GM12878 (cell line): ENCODE results near the gene ITFG1. TPM values are rescaled to one million over a fixed set of nuclear protein-coding genes. Genes with fewer than 3 reads are reported as not detected.

Source experiments
- ATAC-seq: fragments of 200-7000 bp; cut with Tn5 transposase; 3 replicates; pipeline ENCODE4 v1.9.1; 2020; ENCODE audit warnings: mild to moderate bottlenecking, moderate library complexity
- BruUV-seq: library from RNA; stranded (reverse); fragments of 400-500 nt; replicated peaks from 2 replicates; lab custom pipeline; 2021; lab: Mats Ljungman, UMichigan
- CTCF ChIA-PET: fragments of 300-600 bp; sonication (Branson Sonifier 250); formaldehyde crosslinking; extraction: SDS; loops from one replicate; lab custom pipeline; 2021; ENCODE audit warnings: inconsistent platforms; lab: Yijun Ruan, JAX
- POLR2A ChIA-PET: fragments of 350-600 bp; formaldehyde crosslinking; extraction: SDS; loops from one replicate; lab custom pipeline; 2021; ENCODE audit warnings: inconsistent platforms; lab: Charles Lee
- RAD21 ChIA-PET: fragments of 300-600 bp; sonication (Branson Sonifier 250); formaldehyde crosslinking; loops from one replicate; lab custom pipeline; 2023; ENCODE audit warnings: antibody characterized with exemption; ENCODE audit not compliant: unreplicated experiment; lab: Charles Lee
- SMC1A ChIA-PET: fragments of 300-600 bp; sonication (Branson Sonifier 250); formaldehyde crosslinking; loops from one replicate; lab custom pipeline; 2023; ENCODE audit not compliant: unreplicated experiment, uncharacterized antibody; lab: Charles Lee
- DNase-seq: peaks from one replicate; pipeline ENCODE4 v3.0.0-alpha.2; 2011; ENCODE audit warnings: low read depth, low spot score
- FAIRE-seq: peaks from 3 replicates; lab custom pipeline; 2011; peaks lifted over from hg19 to GRCh38; lab: Jason Lieb, UNC
- H2AFZ ChIP-seq: 2 replicates; pipeline ENCODE4 v1.6.0; 2011; ENCODE audit warnings: low read depth, low read length, control low read depth; ENCODE audit not compliant: control insufficient read depth
- H3K27ac ChIP-seq: 2 replicates; pipeline ENCODE4 v1.5.1; 2011; ENCODE audit warnings: control low read depth; ENCODE audit not compliant: control insufficient read depth, insufficient read depth
- H3K27me3 ChIP-seq, 2 experiments: replicated peaks in 1 of 2; 2 replicates each; pipeline versions ENCODE4 v1.6.0 to v1.6.1; 2011; ENCODE audit warnings: low read length in 1 of 2; ENCODE audit not compliant: control insufficient read depth in 2 of 2, insufficient read depth in 2 of 2
- H3K36me3 ChIP-seq, 2 experiments: 2 replicates each; pipeline ENCODE4 v1.5.1; 2011; ENCODE audit warnings: low read length in 1 of 2; ENCODE audit not compliant: control insufficient read depth in 2 of 2, insufficient read depth in 2 of 2
- H3K4me1 ChIP-seq: 2 replicates; pipeline ENCODE4 v1.6.1; 2011; ENCODE audit warnings: mild to moderate bottlenecking, low read length, moderate library complexity, mixed read lengths; ENCODE audit not compliant: control insufficient read depth, insufficient read depth
- H3K4me2 ChIP-seq: 2 replicates; pipeline ENCODE4 v1.6.0; 2011; ENCODE audit warnings: control low read depth; ENCODE audit not compliant: control insufficient read depth, insufficient read depth
- H3K4me3 ChIP-seq: fragments of 200-600 bp; sonication (generic); 2 replicates; pipeline ENCODE4 v1.5.1; 2016
- H3K79me2 ChIP-seq: 2 replicates; pipeline ENCODE4 v1.6.0; 2011; ENCODE audit warnings: low read length; ENCODE audit not compliant: control insufficient read depth, insufficient read depth
- H3K9ac ChIP-seq: 2 replicates; pipeline ENCODE4 v1.8.0; 2011; ENCODE audit warnings: low read length, control low read depth, mixed read lengths; ENCODE audit not compliant: control insufficient read depth, insufficient read depth
- H3K9me3 ChIP-seq: replicated peaks from 3 replicates; pipeline ENCODE4 v1.5.1; 2011; ENCODE audit warnings: mild to moderate bottlenecking, low read length; ENCODE audit not compliant: control insufficient read depth, insufficient read depth
- H4K20me1 ChIP-seq: 2 replicates; pipeline ENCODE4 v1.6.0; 2011; ENCODE audit not compliant: control insufficient read depth, insufficient read depth
- MXI1 ChIP-seq: fragments of 150-350 bp; IDR thresholded peaks from 2 replicates; pipeline ENCODE4 v1.6.1; 2011; ENCODE audit warnings: low read depth, mild to moderate bottlenecking, inconsistent platforms, low read length, improper control_type of control experiment
- SMARCA5 ChIP-seq: fragments of 450-650 bp; IDR thresholded peaks from 2 replicates; pipeline ENCODE4 v1.6.1; 2017; ENCODE audit warnings: mild to moderate bottlenecking
- ZBTB40 ChIP-seq: fragments of 450-650 bp; IDR thresholded peaks from 2 replicates; pipeline ENCODE4 v1.6.1; 2016; ENCODE audit warnings: mild to moderate bottlenecking, moderate library complexity, borderline replicate concordance
- ZNF217 ChIP-seq: fragments of 450-650 bp; IDR thresholded peaks from 2 replicates; pipeline ENCODE4 v1.6.1; 2017; ENCODE audit warnings: antibody characterized with exemption, mild to moderate bottlenecking
- WGBS: methylation state at CpG from one replicate; pipeline ENCODE4 v1.1.6; 2016; ENCODE audit warnings: low lambda C conversion rate; ENCODE audit not compliant: insufficient replicate concordance, insufficient coverage; ENCODE audit errors: missing lambda C conversion rate; 5-methylcytosine and 5-hydroxymethylcytosine counted together
- in situ Hi-C: fragments of 300-500 bp; cut with MboI; formaldehyde crosslinking; loops from 9 replicates; pipeline ENCODE4 v1.14.3; 2018; ENCODE audit warnings: mixed read lengths
- intact Hi-C: fragments of 100-400 bp; cut with micrococcal nuclease; formaldehyde crosslinking; loops from one replicate; pipeline ENCODE4 v1.14.2; 2022; ENCODE audit not compliant: unreplicated experiment
- polyA plus RNA-seq, 11 experiments: library from polyadenylated mRNA; depleted of rRNA in 4 of 11; unstranded in 6 of 11; stranded (reverse) in 5 of 11; fragments of >200 nt; fragmentation: Nextera tagmentation in 4 of 11; fragmentation: Illumina TruSeq in 1 of 11; extraction: Ambion mirVana in 4 of 11; extraction: Trizol in 1 of 11; gene quantifications; 1 replicate in 1 of 11; 2 replicates in 10 of 11; pipeline versions ENCODE4 v1.2.1 to v1.2.3, GENCODE V29; 2011 to 2016; ENCODE audit warnings: inconsistent platforms in 2 of 11, missing spikeins in 2 of 11, low read depth in 1 of 11
- total RNA-seq, 4 experiments: library from RNA; depleted of rRNA in 3 of 4; stranded (reverse); fragments of >200 nt in 3 of 4; fragmentation: Illumina TruSeq in 1 of 4; extraction: Trizol in 1 of 4; gene quantifications; 2 replicates each; pipeline versions ENCODE4 v1.2.1 to v1.2.3, GENCODE V29; 2013 to 2021

The ITFG1 gene
- total and polyA plus RNA-seq, 10 of the 15 experiments (the other 5 are each of a cell fraction or from before 2014, with no cell fraction given): 9.3 to 56.3 (median 28.6) TPM

DNA sequence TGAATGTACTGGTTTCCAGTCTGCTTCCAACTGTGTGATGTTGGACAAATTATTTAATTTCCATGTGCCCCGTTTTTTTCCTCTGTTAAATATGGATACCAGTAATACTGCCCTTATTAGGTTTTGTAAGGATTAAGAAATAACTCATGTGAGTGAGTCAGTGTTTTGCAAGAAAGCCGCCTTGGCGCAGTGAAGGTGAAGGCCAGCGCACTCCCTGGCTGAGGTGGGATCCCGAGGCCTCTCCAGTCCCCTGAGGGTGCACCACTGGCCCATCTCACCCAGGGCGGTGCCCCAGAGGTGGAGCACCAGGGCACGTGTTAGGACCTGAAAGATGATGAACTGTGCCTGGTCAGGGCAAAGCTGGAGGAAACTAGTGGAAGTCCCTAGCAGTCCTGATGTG, 43.7 kb upstream of the ITFG1 start:
- no peak overlapping the region for H2AFZ ChIP-seq
- ChIA-PET RAD21 (no interaction called here), POLR2A (interaction anchor here (1.1 kb wide), 1 partner anchor 10 kb away, joined by 7 read pairs; no protein-coding TSS in a partner anchor), CTCF (no interaction called here), SMC1A (interaction anchor here (1.0 kb wide), 1 partner anchor 36 kb away, joined by 4 read pairs; no protein-coding TSS in a partner anchor)
- no peaks in the 10 kb centered on the region for H3K9me3 ChIP-seq
- no peaks in the 10 kb centered on the region for H3K79me2 ChIP-seq
- TF ChIP-seq ZBTB40 (no peak), MXI1 (no peak), SMARCA5 (no peak), ZNF217 (no peak)
- no peak overlapping the region for H3K9ac ChIP-seq
- WGBS: 93% methylated on average over 7 of the region's 7 CpGs
- H3K4me1 ChIP-seq: no peaks in the 10 kb centered on the region
- BruUV-seq: no TSS peak
- H3K36me3 ChIP-seq: peaks cover 11 to 26% of the 10 kb centered on the region in 2 experiments
- no peaks in the 10 kb centered on the region for H4K20me1 ChIP-seq
- no peak for DNase-seq
- no peak overlapping the region for H3K4me3 ChIP-seq
- H3K4me2 ChIP-seq: no peak overlapping the region
- intact Hi-C loops (no loop called here), in situ Hi-C loops (no loop called here)
- no peaks in the 10 kb centered on the region for H3K27me3 ChIP-seq
- no peak for ATAC-seq
- no peak overlapping the region for H3K27ac ChIP-seq
- no peak for FAIRE-seq
